SK-N-SH treated with all-trans-retinoic acid at 6 μM for 48 hours (cell line): ENCODE measurements around the gene CACNA2D4.

Source experiments
- ARNTL ChIP-seq: fragments of 450-650 bp; formaldehyde crosslinking; IDR thresholded peaks from 2 replicates; pipeline ENCODE4 v1.5.0; 2020; ENCODE audit warnings: low read depth, mild to moderate bottlenecking, moderate library complexity, borderline replicate concordance
- CSDC2 ChIP-seq: fragments of 250-450 bp; sonication (Bioruptor Pico); IDR thresholded peaks from 2 replicates; pipeline ENCODE4 v1.5.0; 2020; ENCODE audit warnings: mild to moderate bottlenecking, moderate library complexity
- ESRRG ChIP-seq: fragments of 250-450 bp; sonication (Bioruptor Pico); IDR thresholded peaks from 2 replicates; pipeline ENCODE4 v1.6.1; 2021; ENCODE audit warnings: mild to moderate bottlenecking
- OSR1 ChIP-seq: fragments of 250-450 bp; sonication (Bioruptor Pico); IDR thresholded peaks from 2 replicates; pipeline ENCODE4 v1.8.0; 2022; ENCODE audit warnings: moderate library complexity, mild to moderate bottlenecking, inconsistent platforms
- PATZ1 ChIP-seq: fragments of 250-450 bp; sonication (Bioruptor Pico); IDR thresholded peaks from 2 replicates; pipeline ENCODE4 v1.8.0; 2020; ENCODE audit warnings: mild to moderate bottlenecking, moderate library complexity, borderline replicate concordance
- RARB ChIP-seq: fragments of 250-450 bp; sonication (Bioruptor Pico); IDR thresholded peaks from 2 replicates; pipeline ENCODE4 v1.8.0; 2021; ENCODE audit warnings: mild to moderate bottlenecking, moderate library complexity
- TCF4 ChIP-seq: fragments of 250-450 bp; sonication (Bioruptor Pico); IDR thresholded peaks from 2 replicates; pipeline ENCODE4 v1.8.0; 2021; ENCODE audit warnings: mild to moderate bottlenecking, moderate library complexity, borderline replicate concordance
- ZFP3 ChIP-seq: fragments of 250-450 bp; sonication (Bioruptor Pico); IDR thresholded peaks from 2 replicates; pipeline ENCODE4 v1.5.0; 2020; ENCODE audit warnings: mild to moderate bottlenecking, moderate library complexity
- ZFP30 ChIP-seq: fragments of 450-650 bp; formaldehyde crosslinking; IDR thresholded peaks from 2 replicates; pipeline ENCODE4 v1.5.0; 2022; ENCODE audit warnings: mild to moderate bottlenecking, moderate library complexity
- ZNF565 ChIP-seq: fragments of 450-650 bp; formaldehyde crosslinking; conservative IDR thresholded peaks from 2 replicates; pipeline ENCODE4 v1.5.0; 2020; ENCODE audit warnings: low read depth, mild to moderate bottlenecking, moderate library complexity
- ZNF70 ChIP-seq: fragments of 450-650 bp; formaldehyde crosslinking; IDR thresholded peaks from 2 replicates; pipeline ENCODE4 v1.5.0; 2020; ENCODE audit warnings: mild to moderate bottlenecking, moderate library complexity
- ZNF8 ChIP-seq: fragments of 450-650 bp; formaldehyde crosslinking; IDR thresholded peaks from 2 replicates; pipeline ENCODE4 v1.5.0; 2020; ENCODE audit warnings: mild to moderate bottlenecking, moderate library complexity
- TF ChIP-seq, protein P1 (sequence below): fragments of 250-450 bp; sonication (Bioruptor Pico); IDR thresholded peaks from 2 replicates; pipeline ENCODE4 v1.5.0; 2020; ENCODE audit warnings: mild to moderate bottlenecking, moderate library complexity
- TF ChIP-seq, protein P2 (sequence below): fragments of 250-450 bp; sonication (Bioruptor Pico); IDR thresholded peaks from 2 replicates; pipeline ENCODE4 v1.5.1; 2021; ENCODE audit warnings: mild to moderate bottlenecking, moderate library complexity

GRCh38 chr12:1826401-1826800 is 92.1 kb downstream of the CACNA2D4 start:
- TF ChIP-seq ZFP3 (no peak), RARB (CRISPR knock-in tag) (no peak), ZFP30 (CRISPR knock-in tag) (no peak), TCF4 (CRISPR knock-in tag) (no peak), PATZ1 (CRISPR knock-in tag) (no peak), ZNF8 (no peak), ARNTL (CRISPR knock-in tag) (no peak), OSR1 (CRISPR knock-in tag) (no peak), ZNF70 (CRISPR knock-in tag) (no peak), ESRRG (no peak), ZNF565 (no peak), CSDC2 (no peak)
- TF ChIP-seq, protein P1, sequence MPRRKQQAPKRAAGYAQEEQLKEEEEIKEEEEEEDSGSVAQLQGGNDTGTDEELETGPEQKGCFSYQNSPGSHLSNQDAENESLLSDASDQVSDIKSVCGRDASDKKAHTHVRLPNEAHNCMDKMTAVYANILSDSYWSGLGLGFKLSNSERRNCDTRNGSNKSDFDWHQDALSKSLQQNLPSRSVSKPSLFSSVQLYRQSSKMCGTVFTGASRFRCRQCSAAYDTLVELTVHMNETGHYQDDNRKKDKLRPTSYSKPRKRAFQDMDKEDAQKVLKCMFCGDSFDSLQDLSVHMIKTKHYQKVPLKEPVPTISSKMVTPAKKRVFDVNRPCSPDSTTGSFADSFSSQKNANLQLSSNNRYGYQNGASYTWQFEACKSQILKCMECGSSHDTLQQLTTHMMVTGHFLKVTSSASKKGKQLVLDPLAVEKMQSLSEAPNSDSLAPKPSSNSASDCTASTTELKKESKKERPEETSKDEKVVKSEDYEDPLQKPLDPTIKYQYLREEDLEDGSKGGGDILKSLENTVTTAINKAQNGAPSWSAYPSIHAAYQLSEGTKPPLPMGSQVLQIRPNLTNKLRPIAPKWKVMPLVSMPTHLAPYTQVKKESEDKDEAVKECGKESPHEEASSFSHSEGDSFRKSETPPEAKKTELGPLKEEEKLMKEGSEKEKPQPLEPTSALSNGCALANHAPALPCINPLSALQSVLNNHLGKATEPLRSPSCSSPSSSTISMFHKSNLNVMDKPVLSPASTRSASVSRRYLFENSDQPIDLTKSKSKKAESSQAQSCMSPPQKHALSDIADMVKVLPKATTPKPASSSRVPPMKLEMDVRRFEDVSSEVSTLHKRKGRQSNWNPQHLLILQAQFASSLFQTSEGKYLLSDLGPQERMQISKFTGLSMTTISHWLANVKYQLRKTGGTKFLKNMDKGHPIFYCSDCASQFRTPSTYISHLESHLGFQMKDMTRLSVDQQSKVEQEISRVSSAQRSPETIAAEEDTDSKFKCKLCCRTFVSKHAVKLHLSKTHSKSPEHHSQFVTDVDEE (CRISPR knock-in tag), result no peak
- TF ChIP-seq, protein P2, sequence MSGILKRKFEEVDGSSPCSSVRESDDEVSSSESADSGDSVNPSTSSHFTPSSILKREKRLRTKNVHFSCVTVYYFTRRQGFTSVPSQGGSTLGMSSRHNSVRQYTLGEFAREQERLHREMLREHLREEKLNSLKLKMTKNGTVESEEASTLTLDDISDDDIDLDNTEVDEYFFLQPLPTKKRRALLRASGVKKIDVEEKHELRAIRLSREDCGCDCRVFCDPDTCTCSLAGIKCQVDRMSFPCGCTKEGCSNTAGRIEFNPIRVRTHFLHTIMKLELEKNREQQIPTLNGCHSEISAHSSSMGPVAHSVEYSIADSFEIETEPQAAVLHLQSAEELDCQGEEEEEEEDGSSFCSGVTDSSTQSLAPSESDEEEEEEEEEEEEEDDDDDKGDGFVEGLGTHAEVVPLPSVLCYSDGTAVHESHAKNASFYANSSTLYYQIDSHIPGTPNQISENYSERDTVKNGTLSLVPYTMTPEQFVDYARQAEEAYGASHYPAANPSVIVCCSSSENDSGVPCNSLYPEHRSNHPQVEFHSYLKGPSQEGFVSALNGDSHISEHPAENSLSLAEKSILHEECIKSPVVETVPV (CRISPR knock-in tag), result no peak
